K562 (cell line): ENCODE results near the gene CCNI. TPM values are rescaled to one million over a fixed set of nuclear protein-coding genes. Genes with fewer than 3 reads are reported as not detected.

Source experiments
- CEBPB ChIP-seq: fragments of 450-650 bp; IDR thresholded peaks from 2 replicates; pipeline ENCODE4 v1.6.1; 2016; ENCODE audit warnings: missing genetic modification characterization, missing compliant biosample characterization
- CEBPG ChIP-seq, 3 experiments: fragments of 200-800 bp in 1 of 3; sonication (Bioruptor generic) in 1 of 3; sonication (generic) in 1 of 3; formaldehyde crosslinking in 1 of 3; IDR thresholded peaks in 2 of 3; conservative IDR thresholded peaks in 1 of 3; 2 replicates each; pipeline versions ENCODE4 v1.6.1 to v1.8.0; 2016 to 2022; ENCODE audit warnings: missing compliant biosample characterization in 2 of 3, missing genetic modification characterization in 2 of 3, mild to moderate bottlenecking in 1 of 3, missing genetic modification reagents in 1 of 3
- DNMT1 ChIP-seq: fragments of 450-650 bp; IDR thresholded peaks from 2 replicates; pipeline ENCODE4 v1.6.1; 2016; ENCODE audit warnings: antibody characterized with exemption, mild to moderate bottlenecking
- E2F4 ChIP-seq: sonication (generic); formaldehyde crosslinking; IDR thresholded peaks from 2 replicates; pipeline ENCODE4 v1.8.0; 2022; ENCODE audit warnings: mild to moderate bottlenecking, low read depth, missing genetic modification reagents
- KDM4B ChIP-seq, 2 experiments: fragments of 450-650 bp in 1 of 2; sonication (generic) in 1 of 2; IDR thresholded peaks; 2 replicates each; pipeline ENCODE4 v1.6.1; 2016 to 2017; ENCODE audit warnings: borderline replicate concordance in 2 of 2, antibody characterized with exemption in 1 of 2, low read depth in 1 of 2, mild to moderate bottlenecking in 1 of 2
- MAZ ChIP-seq, 2 experiments: fragments of 450-650 bp in 1 of 2; sonication (generic) in 1 of 2; formaldehyde crosslinking; IDR thresholded peaks in 1 of 2; conservative IDR thresholded peaks in 1 of 2; 2 replicates each; pipeline versions ENCODE4 v1.4.0 to v1.5.0; 2020; ENCODE audit warnings: mild to moderate bottlenecking in 1 of 2, missing genetic modification reagents in 1 of 2
- NFATC3 ChIP-seq: fragments of 450-650 bp; IDR thresholded peaks from 2 replicates; pipeline ENCODE4 v1.6.1; 2017; ENCODE audit warnings: mild to moderate bottlenecking
- SETDB1 ChIP-seq: IDR thresholded peaks from one replicate; pipeline ENCODE4 v1.6.1; 2012; ENCODE audit warnings: low read length, control low read depth, inconsistent platforms
- SPI1 ChIP-seq: IDR thresholded peaks from 2 replicates; pipeline ENCODE4 v1.6.1; 2011; ENCODE audit warnings: low read depth, low read length, control low read depth, borderline replicate concordance
- ZNF121 ChIP-seq: sonication (generic); formaldehyde crosslinking; conservative IDR thresholded peaks from 2 replicates; pipeline ENCODE4 v1.8.0; 2022; ENCODE audit warnings: missing genetic modification reagents
- ZNF174 ChIP-seq: fragments of 250-450 bp; sonication (Bioruptor Pico); IDR thresholded peaks from 2 replicates; pipeline ENCODE4 v1.4.0; 2020; ENCODE audit warnings: mild to moderate bottlenecking
- ZNF274 ChIP-seq: IDR thresholded peaks from 2 replicates; pipeline ENCODE4 v1.6.1; 2011; ENCODE audit warnings: low read depth, mild to moderate bottlenecking, low read length, moderate library complexity, borderline replicate concordance
- polyA plus RNA-seq, 8 experiments: library from polyadenylated mRNA; depleted of rRNA in 4 of 8; stranded (reverse) in 5 of 8; unstranded in 3 of 8; fragments of >200 nt; fragmentation: Nextera tagmentation in 2 of 8; fragmentation: Illumina TruSeq in 1 of 8; extraction: Ambion mirVana in 2 of 8; extraction: Trizol in 1 of 8; gene quantifications; 2 replicates each; pipeline versions ENCODE4 v1.2.1 to v1.2.3, GENCODE V29; 2011 to 2014; ENCODE audit warnings: inconsistent platforms in 1 of 8, missing spikeins in 1 of 8
- total RNA-seq, 7 experiments: library from RNA; depleted of rRNA in 6 of 7; stranded (reverse); fragments of >200 nt in 6 of 7; fragmentation: Illumina TruSeq in 2 of 7; extraction: Trizol in 2 of 7; gene quantifications; 2 replicates each; pipeline versions ENCODE4 v1.2.1 to v1.2.3, GENCODE V29; 2011 to 2021; ENCODE audit warnings: low replicate concordance in 1 of 7

CCNI gene
- total and polyA plus RNA-seq, 9 of the 15 experiments (the other 6 are each of a cell fraction or from before 2014, with no cell fraction given) = 43.3 to 159 (median 98.5) TPM

- TF ChIP-seq MAZ (CRISPR knock-in tag; conservative IDR thresholded peaks at IDR 0.05 in 1 of 2, IDR thresholded peaks at IDR 0.05 in 1 of 2) (no peak), DNMT1 (no peak), NFATC3 (no peak), ZNF274 (no peak), KDM4B (IDR thresholded peaks at IDR 0.05; ENCODE audit: borderline replicate concordance in 2 of 2, low read depth in 1 of 2) (no peak), E2F4 (no peak), CEBPG (CRISPR knock-in tag; IDR thresholded peaks at IDR 0.05) (no peak), CEBPG (tag; conservative IDR thresholded peaks at IDR 0.05 in 1 of 2, IDR thresholded peaks at IDR 0.05 in 1 of 2) (peak; percentile 40 to 65; a peak in 2 of 4 replicates), SPI1 (no peak), CEBPB (tag) (peak; percentile 88), ZNF174 (CRISPR knock-in tag) (no peak), SETDB1 (no peak), ZNF121 (CRISPR knock-in tag) (no peak)
Measured at GRCh38 chr4:77073981-77074380, 1.8 kb downstream of the CCNI start (continued).
